GM13977 (cell line): Measurements from ENCODE around the gene ANKRD34B.

ENCODE experiments used
- DNase-seq: peaks from one replicate; pipeline ENCODE4 v3.0.0; 2012; ENCODE audit warnings: low spot score
- CTCF ChIP-seq: IDR thresholded peaks from 2 replicates; pipeline ENCODE4 v1.5.1; 2012; ENCODE audit warnings: mild to moderate bottlenecking, control low read depth; ENCODE audit not compliant: insufficient read depth; ENCODE audit errors: extremely low read depth, missing control alignments
- in situ Hi-C: fragments of 300-500 bp; cut with MboI; formaldehyde crosslinking; loops from one replicate; pipeline ENCODE4 v1.12.0; 2022; ENCODE audit warnings: low sequenced_read_pairs, low pct_unique_long_range_greater_than_20kb, mixed read lengths, inconsistent platforms; ENCODE audit not compliant: unreplicated experiment

The ANKRD34B gene

GRCh38 chr5:80509362-80509761, 60.7 kb downstream of the ANKRD34B start:
- DNase-seq, result no peak
- in situ Hi-C loops, result no loop called here
- no peak for TF ChIP-seq CTCF

GRCh38 chr5:80508844-80509243, 61.2 kb downstream of the ANKRD34B start:
- in situ Hi-C loops, result no loop called here
- no peak for TF ChIP-seq CTCF
- DNase-seq, result no peak

- TF ChIP-seq CTCF, result no peak
- in situ Hi-C loops, result no loop called here
- DNase-seq, result no peak
Measured at GRCh38 chr5:80507663-80508062, 62.4 kb downstream of the ANKRD34B start.
